H9 (cell line): Measurements from ENCODE around the gene SLC10A2. TPM values are rescaled to one million over a fixed set of nuclear protein-coding genes. Genes with fewer than 3 reads are reported as not detected.

Experiments used
- DNase-seq: peaks from one replicate; pipeline ENCODE4 v3.0.0-alpha.2; 2017
- H2AFZ ChIP-seq: one replicate; pipeline ENCODE4 v1.6.1; 2013; ENCODE audit warnings: mild to moderate bottlenecking, low read length, control low read depth, moderate library complexity
- H2AK5ac ChIP-seq: 2 replicates; pipeline ENCODE4 v1.6.1; 2013; ENCODE audit warnings: low read length, control low read depth, mixed read lengths; ENCODE audit not compliant: insufficient read length
- H2BK120ac ChIP-seq: one replicate; pipeline ENCODE4 v1.6.1; 2013; ENCODE audit warnings: low read depth, mild to moderate bottlenecking, low read length, control low read depth, inconsistent platforms; ENCODE audit not compliant: poor library complexity, severe bottlenecking
- H2BK12ac ChIP-seq: 2 replicates; pipeline ENCODE4 v1.6.1; 2013; ENCODE audit warnings: low read length, control low read depth, mixed read lengths, low read depth; ENCODE audit not compliant: insufficient read length
- H2BK15ac ChIP-seq: 2 replicates; pipeline ENCODE4 v1.6.1; 2013; ENCODE audit warnings: low read depth, low read length, control low read depth
- H2BK20ac ChIP-seq: one replicate; pipeline ENCODE4 v1.6.1; 2013; ENCODE audit warnings: low read depth, mild to moderate bottlenecking, low read length, control low read depth, inconsistent platforms; ENCODE audit not compliant: poor library complexity, severe bottlenecking
- H2BK5ac ChIP-seq: 2 replicates; pipeline ENCODE4 v1.6.1; 2013; ENCODE audit warnings: low read length, control low read depth, mixed read lengths; ENCODE audit not compliant: insufficient read length
- H3K14ac ChIP-seq: 2 replicates; pipeline ENCODE4 v1.6.1; 2013; ENCODE audit warnings: low read length, control low read depth; ENCODE audit not compliant: insufficient read depth
- H3K18ac ChIP-seq: 2 replicates; pipeline ENCODE4 v1.6.1; 2013; ENCODE audit warnings: low read depth, mild to moderate bottlenecking, mixed read lengths, low read length, control low read depth; ENCODE audit not compliant: insufficient read length
- H3K23ac ChIP-seq: 2 replicates; pipeline ENCODE4 v1.6.1; 2013; ENCODE audit warnings: low read length, control low read depth, mixed read lengths, low read depth; ENCODE audit not compliant: insufficient read length
- H3K23me2 ChIP-seq: 2 replicates; pipeline ENCODE4 v1.6.1; 2013; ENCODE audit warnings: low read depth, mild to moderate bottlenecking, mixed read lengths, low read length, control low read depth; ENCODE audit not compliant: insufficient read length, poor library complexity, severe bottlenecking
- H3K27ac ChIP-seq: 2 replicates; pipeline ENCODE4 v1.5.1; 2013; ENCODE audit warnings: low read length, control low read depth, mixed read lengths, low read depth; ENCODE audit not compliant: insufficient read length
- H3K27me3 ChIP-seq: 2 replicates; pipeline ENCODE4 v1.6.1; 2013; ENCODE audit warnings: low read length, control low read depth, inconsistent platforms; ENCODE audit not compliant: insufficient read depth
- H3K4ac ChIP-seq: 2 replicates; pipeline ENCODE4 v1.6.1; 2013; ENCODE audit warnings: low read depth, mild to moderate bottlenecking, control low read depth, inconsistent platforms, low read length, moderate library complexity
- H3K4me1 ChIP-seq: 2 replicates; pipeline ENCODE4 v1.6.1; 2013; ENCODE audit warnings: low read length, control low read depth, inconsistent platforms; ENCODE audit not compliant: insufficient read depth
- H3K4me2 ChIP-seq: 2 replicates; pipeline ENCODE4 v1.6.1; 2013; ENCODE audit warnings: low read length, control low read depth, mixed read lengths; ENCODE audit not compliant: insufficient read length, insufficient read depth
- H3K56ac ChIP-seq: 2 replicates; pipeline ENCODE4 v1.6.1; 2013; ENCODE audit warnings: low read depth, mild to moderate bottlenecking, mixed read lengths, low read length, control low read depth; ENCODE audit not compliant: insufficient read length
- H3K79me1 ChIP-seq: 2 replicates; pipeline ENCODE4 v1.6.1; 2013; ENCODE audit warnings: low read depth, mild to moderate bottlenecking, moderate library complexity, low read length, control low read depth, inconsistent platforms; ENCODE audit not compliant: insufficient read depth, poor library complexity, severe bottlenecking
- H3K79me2 ChIP-seq: 2 replicates; pipeline ENCODE4 v1.6.1; 2013; ENCODE audit warnings: low read length, control low read depth, inconsistent platforms; ENCODE audit not compliant: insufficient read depth
- H3K9ac ChIP-seq: 2 replicates; pipeline ENCODE4 v1.6.1; 2013; ENCODE audit warnings: low read length, control low read depth, mixed read lengths; ENCODE audit not compliant: insufficient read length; ENCODE audit errors: extremely low read depth
- H3K9me3 ChIP-seq: one replicate; pipeline ENCODE4 v1.6.1; 2013; ENCODE audit warnings: low read depth, low read length, inconsistent platforms; ENCODE audit not compliant: control insufficient read depth
- H3T11ph ChIP-seq: one replicate; pipeline ENCODE4 v1.6.1; 2013; ENCODE audit warnings: mild to moderate bottlenecking, low read length, control low read depth, inconsistent platforms
- H4K20me1 ChIP-seq: one replicate; pipeline ENCODE4 v1.6.1; 2013; ENCODE audit not compliant: control insufficient read depth, insufficient read length, insufficient read depth
- H4K5ac ChIP-seq: 2 replicates; pipeline ENCODE4 v1.6.1; 2013; ENCODE audit warnings: low read depth, mild to moderate bottlenecking, mixed read lengths, low read length, control low read depth; ENCODE audit not compliant: insufficient read length
- H4K8ac ChIP-seq: replicated peaks from 2 replicates; pipeline ENCODE4 v1.6.1; 2013; ENCODE audit warnings: low read length, control low read depth, mixed read lengths, low read depth; ENCODE audit not compliant: insufficient read length
- H4K91ac ChIP-seq: 2 replicates; pipeline ENCODE4 v1.6.1; 2013; ENCODE audit warnings: low read depth, mild to moderate bottlenecking, moderate library complexity, mixed read lengths, low read length, control low read depth; ENCODE audit not compliant: insufficient read length
- H3K27ac Mint-ChIP-seq, 3 experiments: 2 replicates in 2 of 3; 3 replicates in 1 of 3; pipeline ENCODE4 v1.8.0; 2020 to 2021; ENCODE audit warnings: mixed read lengths in 3 of 3, mild to moderate bottlenecking in 1 of 3, moderate library complexity in 1 of 3
- H3K27me3 Mint-ChIP-seq: 2 replicates; pipeline ENCODE4 v1.8.0; 2021; ENCODE audit warnings: low read depth, mild to moderate bottlenecking, moderate library complexity, mixed read lengths
- H3K36me3 Mint-ChIP-seq, 3 experiments: 2 replicates in 2 of 3; 3 replicates in 1 of 3; pipeline ENCODE4 v1.8.0; 2020 to 2021; ENCODE audit warnings: low read depth in 3 of 3, mixed read lengths in 3 of 3; ENCODE audit not compliant: insufficient read depth in 1 of 3
- H3K4me1 Mint-ChIP-seq, 2 experiments: 2 replicates each; pipeline ENCODE4 v1.8.0; 2020; ENCODE audit warnings: mixed read lengths in 2 of 2
- H3K4me3 Mint-ChIP-seq, 2 experiments: 2 replicates in 1 of 2; 3 replicates in 1 of 2; pipeline ENCODE4 v1.8.0; 2020 to 2021; ENCODE audit warnings: mild to moderate bottlenecking in 2 of 2, mixed read lengths in 2 of 2, moderate library complexity in 1 of 2
- H3K9me3 Mint-ChIP-seq, 2 experiments: 2 replicates in 1 of 2; 3 replicates in 1 of 2; pipeline ENCODE4 v1.8.0; 2020; ENCODE audit warnings: mild to moderate bottlenecking in 2 of 2, mixed read lengths in 2 of 2, moderate library complexity in 1 of 2
- WGBS: extraction: QIAGEN DNeasy Blood & Tissue Kit; methylation state at CpG from one replicate; pipeline ENCODE4 v1.1.7; 2013; ENCODE audit warnings: missing lambda C conversion rate, low lambda C conversion rate, mixed read lengths; ENCODE audit not compliant: insufficient read length; ENCODE audit errors: extremely low coverage; 5-methylcytosine and 5-hydroxymethylcytosine counted together
- total RNA-seq: library from RNA; stranded (reverse); gene quantifications from 2 replicates; pipeline ENCODE4 v1.2.1, GENCODE V29; 2021
- TF ChIP-seq, protein P1 (sequence below): fragments of 200-600 bp; sonication (generic); conservative IDR thresholded peaks from 3 replicates; pipeline ENCODE4 v1.8.0; 2021; ENCODE audit warnings: antibody characterized with exemption, mild to moderate bottlenecking

SLC10A2 gene
- total RNA-seq, 1 experiment from 2014 or later = not detected

DNA sequence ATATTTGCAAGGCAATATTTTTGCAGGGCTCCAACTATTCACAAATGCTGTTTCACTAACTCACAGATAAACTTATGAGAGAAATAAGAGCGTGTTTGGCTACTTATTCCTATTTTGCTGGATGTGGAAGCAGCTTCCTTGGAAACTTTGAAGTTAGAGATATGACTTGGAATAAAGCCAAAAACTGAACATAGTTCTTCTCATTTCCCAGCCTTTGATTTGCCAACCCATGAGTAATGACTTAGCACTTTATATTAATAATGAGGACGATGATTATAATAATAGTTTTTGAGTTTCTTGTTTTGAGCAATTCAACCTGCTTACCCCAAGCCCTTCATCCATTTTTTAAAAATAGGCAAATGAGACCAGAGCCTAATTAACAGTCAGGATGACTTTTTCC is 47.7 kb downstream of the SLC10A2 start:
- Histone ChIP-seq H2AFZ (no peak overlapping the region), H3K23ac (no peak overlapping the region), H2BK12ac (no peak overlapping the region), H3K79me2 (no peaks in the 10 kb centered on the region), H4K5ac (no peak overlapping the region), H4K20me1 (no peaks in the 10 kb centered on the region), H3K14ac (no peak overlapping the region), H2BK15ac (no peak overlapping the region), H2BK120ac (no peak overlapping the region), H3K18ac (no peak overlapping the region), H4K91ac (no peak overlapping the region), H3K9me3 (no peaks in the 10 kb centered on the region), H3K4me1 (no peaks in the 10 kb centered on the region), H3K9ac (no peak overlapping the region), H2BK5ac (no peak overlapping the region), H3K27me3 (no peaks in the 10 kb centered on the region), H3K27ac (no peak overlapping the region), H2AK5ac (no peak overlapping the region), H2BK20ac (no peak overlapping the region), H3K56ac (no peak overlapping the region), H3K23me2 (no peaks in the 10 kb centered on the region), H3K79me1 (no peaks in the 10 kb centered on the region), H3T11ph (no peak overlapping the region), H3K4ac (no peak overlapping the region), H3K4me2 (no peak overlapping the region), H4K8ac (no peak overlapping the region)
- no peak overlapping the region for H3K4me3 Mint-ChIP-seq
- WGBS = no CpG with 5 or more reads among the region's 2 CpGs
- H3K4me1 Mint-ChIP-seq = peaks cover 8 to 10% of the 10 kb centered on the region in 2 experiments
- H3K27ac Mint-ChIP-seq = no peak overlapping the region; a peak in 1 of 7 replicates
- H3K36me3 Mint-ChIP-seq = no peaks in the 10 kb centered on the region
- DNase-seq = no peak
- TF ChIP-seq, protein P1, sequence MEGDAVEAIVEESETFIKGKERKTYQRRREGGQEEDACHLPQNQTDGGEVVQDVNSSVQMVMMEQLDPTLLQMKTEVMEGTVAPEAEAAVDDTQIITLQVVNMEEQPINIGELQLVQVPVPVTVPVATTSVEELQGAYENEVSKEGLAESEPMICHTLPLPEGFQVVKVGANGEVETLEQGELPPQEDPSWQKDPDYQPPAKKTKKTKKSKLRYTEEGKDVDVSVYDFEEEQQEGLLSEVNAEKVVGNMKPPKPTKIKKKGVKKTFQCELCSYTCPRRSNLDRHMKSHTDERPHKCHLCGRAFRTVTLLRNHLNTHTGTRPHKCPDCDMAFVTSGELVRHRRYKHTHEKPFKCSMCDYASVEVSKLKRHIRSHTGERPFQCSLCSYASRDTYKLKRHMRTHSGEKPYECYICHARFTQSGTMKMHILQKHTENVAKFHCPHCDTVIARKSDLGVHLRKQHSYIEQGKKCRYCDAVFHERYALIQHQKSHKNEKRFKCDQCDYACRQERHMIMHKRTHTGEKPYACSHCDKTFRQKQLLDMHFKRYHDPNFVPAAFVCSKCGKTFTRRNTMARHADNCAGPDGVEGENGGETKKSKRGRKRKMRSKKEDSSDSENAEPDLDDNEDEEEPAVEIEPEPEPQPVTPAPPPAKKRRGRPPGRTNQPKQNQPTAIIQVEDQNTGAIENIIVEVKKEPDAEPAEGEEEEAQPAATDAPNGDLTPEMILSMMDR = no peak
- H3K9me3 Mint-ChIP-seq = no peaks in the 10 kb centered on the region
- no peaks in the 10 kb centered on the region for H3K27me3 Mint-ChIP-seq
